IPS-15b (cell line): ENCODE data around the gene AARS1.
"Not testable (repeated sequence)": the region's sequence is repeated elsewhere in the genome, so short reads cannot be mapped to it uniquely, and the experiment has no call there.

Experiments
- H3K27me3 ChIP-seq: one replicate; pipeline ENCODE4 v1.6.1; 2013; ENCODE audit warnings: low read length; ENCODE audit not compliant: control insufficient read depth, insufficient read depth
- H3K36me3 ChIP-seq: one replicate; pipeline ENCODE4 v1.6.1; 2013; ENCODE audit warnings: low read length; ENCODE audit not compliant: control insufficient read depth, insufficient read depth
- H3K4me1 ChIP-seq: one replicate; pipeline ENCODE4 v1.6.1; 2013; ENCODE audit warnings: mild to moderate bottlenecking, low read length; ENCODE audit not compliant: control insufficient read depth, insufficient read depth
- H3K4me3 ChIP-seq: one replicate; pipeline ENCODE4 v1.5.1; 2013; ENCODE audit warnings: low read depth, low read length
- H3K9ac ChIP-seq: one replicate; pipeline ENCODE4 v1.6.1; 2013; ENCODE audit warnings: low read depth, mild to moderate bottlenecking, low read length
- H3K9me3 ChIP-seq: one replicate; pipeline ENCODE4 v1.6.1; 2013; ENCODE audit warnings: mild to moderate bottlenecking, low read length; ENCODE audit not compliant: control insufficient read depth, insufficient read depth

AARS1 gene

DNA sequence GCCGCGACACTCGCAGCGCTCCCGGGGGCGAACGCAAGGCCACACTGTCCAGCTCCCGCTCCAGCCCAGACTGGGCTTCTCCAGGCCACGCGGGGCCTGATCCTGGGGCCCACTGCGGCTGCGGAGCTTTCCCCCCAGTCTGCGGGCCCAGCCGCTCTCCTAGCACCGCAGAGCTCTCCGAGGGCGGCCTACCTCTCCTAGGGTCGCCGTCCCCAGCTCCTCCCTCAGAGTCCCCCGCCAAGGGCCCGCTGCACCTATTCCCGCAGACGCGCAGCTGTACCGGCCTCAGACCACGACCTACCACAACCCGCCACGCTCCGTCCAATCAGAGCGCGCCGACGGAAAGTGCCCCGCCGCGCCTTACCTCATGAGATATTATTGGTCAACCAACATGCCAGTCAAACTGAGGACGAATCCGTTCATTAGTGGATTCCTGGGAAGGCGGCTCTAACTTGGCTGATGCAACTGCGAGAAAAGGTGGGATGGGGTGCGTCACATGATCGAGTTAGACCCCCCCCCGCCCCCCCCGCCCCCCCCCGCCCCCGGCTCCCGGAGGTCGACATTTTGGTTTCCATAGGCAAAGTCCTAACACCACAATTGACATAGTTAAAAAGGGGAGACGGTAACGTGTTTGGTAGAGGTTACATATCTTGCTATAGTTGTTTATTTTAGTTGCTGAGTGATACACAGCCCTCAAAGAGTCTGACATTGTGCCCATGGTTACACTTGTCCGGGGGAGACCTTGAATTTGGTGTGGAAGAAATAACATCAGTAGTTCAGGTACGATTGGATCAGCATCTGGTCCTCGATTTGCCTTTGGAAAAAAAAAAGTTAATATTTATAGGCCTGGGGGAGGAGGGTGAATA is at the start of gene AARS1:
Gene AARS1 (minus strand): TSS at position 278 of the 866 bp plus-strand sequence. CDS start 6,743 bp downstream, outside the sequence.
- Histone ChIP-seq H3K9me3 (no peaks in the 10 kb centered on the region), H3K27me3 (no peaks in the 10 kb centered on the region), H3K4me3 (peak within 1 kb of the TSS; percentile 80), H3K9ac (peak within 1 kb of the TSS; percentile 97), H3K36me3 (peaks cover 11% of the 10 kb centered on the region), H3K4me1 (no peaks in the 10 kb centered on the region)

DNA sequence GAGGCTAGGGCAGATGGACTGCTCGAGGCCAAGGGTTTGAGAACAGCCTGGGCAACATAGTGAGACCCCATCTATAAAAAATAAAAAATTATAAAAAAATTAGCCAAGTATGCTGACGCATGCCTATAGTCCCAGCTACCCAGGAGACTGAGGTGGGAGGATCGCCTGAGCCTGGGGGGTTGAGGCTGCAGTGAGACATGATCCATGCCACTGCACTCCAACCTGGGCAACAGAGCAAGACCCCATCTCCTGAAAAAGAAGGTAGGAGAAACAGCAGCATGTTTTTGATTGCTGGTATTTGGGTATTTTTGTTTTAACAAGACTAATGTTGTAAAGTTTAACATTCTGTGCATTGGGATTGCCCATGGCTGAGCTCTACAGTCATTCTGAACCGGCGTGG is 48.5 kb upstream of the AARS1 start:
- H3K27me3 ChIP-seq = no peaks in the 10 kb centered on the region
- no peak overlapping the region for H3K9ac ChIP-seq
- no peak overlapping the region for H3K4me3 ChIP-seq
- H3K4me1 ChIP-seq = peaks cover 3% of the 10 kb centered on the region
- no peaks in the 10 kb centered on the region for H3K9me3 ChIP-seq
- peaks cover 14% of the 10 kb centered on the region for H3K36me3 ChIP-seq

DNA sequence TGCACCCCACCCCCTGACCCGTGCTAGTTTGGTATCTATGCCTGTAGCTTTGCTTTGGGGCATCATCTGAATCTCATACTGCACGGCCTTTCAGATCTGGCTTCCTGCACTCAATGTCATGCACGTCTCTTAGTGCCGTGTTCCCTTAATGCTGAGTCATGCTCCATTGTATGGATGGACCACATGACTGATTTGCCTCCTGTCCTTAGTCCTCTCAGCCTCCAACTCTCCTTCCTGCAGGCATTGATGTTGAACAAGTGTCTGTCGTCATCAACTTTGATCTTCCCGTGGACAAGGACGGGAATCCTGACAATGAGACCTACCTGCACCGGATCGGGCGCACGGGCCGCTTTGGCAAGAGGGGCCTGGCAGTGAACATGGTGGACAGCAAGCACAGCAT is 43.4 kb upstream of the AARS1 start:
- H3K4me1 ChIP-seq, H3K27me3 ChIP-seq, H3K4me3 ChIP-seq, H3K9ac ChIP-seq, H3K9me3 ChIP-seq: not testable (repeated sequence)
- H3K36me3 ChIP-seq = peaks cover 16% of the 10 kb centered on the region

DNA sequence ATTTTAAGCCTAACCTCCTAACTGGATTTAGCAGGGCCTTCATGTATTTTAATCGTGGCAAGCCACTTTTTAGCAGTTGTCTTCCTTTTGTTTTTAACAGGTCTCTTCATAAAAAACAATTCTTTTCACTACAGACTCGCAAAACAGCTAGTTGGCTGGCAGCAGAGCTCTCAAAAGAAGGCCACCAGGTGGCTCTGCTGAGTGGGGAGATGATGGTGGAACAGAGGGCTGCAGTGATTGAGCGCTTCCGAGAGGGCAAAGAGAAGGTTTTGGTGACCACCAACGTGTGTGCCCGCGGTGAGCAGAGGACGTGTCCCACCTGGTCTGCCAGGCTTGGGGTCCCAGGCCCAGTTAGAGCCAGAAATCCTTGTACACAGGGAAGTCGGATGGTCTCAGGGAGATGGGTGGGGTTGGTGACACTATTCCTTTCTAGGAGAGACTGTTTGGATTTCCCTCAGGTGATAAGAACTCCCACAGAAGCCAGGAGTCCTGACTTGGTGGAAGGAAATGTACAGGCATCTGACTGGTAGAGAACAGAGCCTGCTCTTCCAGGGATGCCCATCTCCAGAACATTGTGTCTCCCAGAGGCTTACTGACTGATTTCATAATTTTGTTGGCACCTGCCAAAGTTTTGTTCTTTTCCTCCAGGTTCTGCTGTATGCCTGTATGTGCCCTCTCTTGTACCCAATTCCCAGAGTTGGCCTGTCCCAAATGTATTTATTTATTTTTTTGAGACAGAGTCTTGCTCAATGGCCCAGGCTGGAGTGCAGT is 42.5 kb upstream of the AARS1 start:
- no peak overlapping the region for H3K9ac ChIP-seq
- no peaks in the 10 kb centered on the region for H3K27me3 ChIP-seq
- no peaks in the 10 kb centered on the region for H3K4me1 ChIP-seq
- H3K9me3 ChIP-seq = no peaks in the 10 kb centered on the region
- no peak overlapping the region for H3K4me3 ChIP-seq
- H3K36me3 ChIP-seq = peaks cover 16% of the 10 kb centered on the region

DNA sequence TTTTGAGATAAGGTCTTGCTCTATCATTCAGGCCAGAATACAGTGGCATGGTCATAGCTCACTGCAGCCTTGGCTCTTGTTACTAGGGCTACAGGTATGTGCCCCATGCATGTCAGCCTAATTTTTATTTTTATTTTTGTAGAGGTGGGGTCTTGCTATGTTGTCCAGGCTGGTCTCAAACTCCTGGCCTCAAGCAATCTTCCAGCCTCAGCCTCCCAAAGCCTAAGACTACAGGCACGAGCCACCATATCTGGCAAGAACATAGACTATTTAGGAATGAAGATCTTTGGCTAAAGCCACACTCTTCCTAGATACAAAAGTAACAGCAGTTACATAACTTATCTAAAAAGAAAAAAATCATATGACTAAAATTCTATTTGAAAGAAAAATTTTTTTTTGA is 41.8 kb upstream of the AARS1 start:
- H3K4me1 ChIP-seq = no peaks in the 10 kb centered on the region
- H3K36me3 ChIP-seq = peaks cover 16% of the 10 kb centered on the region
- no peak overlapping the region for H3K9ac ChIP-seq
- no peak overlapping the region for H3K4me3 ChIP-seq
- H3K27me3 ChIP-seq = no peaks in the 10 kb centered on the region
- H3K9me3 ChIP-seq = no peaks in the 10 kb centered on the region

DNA sequence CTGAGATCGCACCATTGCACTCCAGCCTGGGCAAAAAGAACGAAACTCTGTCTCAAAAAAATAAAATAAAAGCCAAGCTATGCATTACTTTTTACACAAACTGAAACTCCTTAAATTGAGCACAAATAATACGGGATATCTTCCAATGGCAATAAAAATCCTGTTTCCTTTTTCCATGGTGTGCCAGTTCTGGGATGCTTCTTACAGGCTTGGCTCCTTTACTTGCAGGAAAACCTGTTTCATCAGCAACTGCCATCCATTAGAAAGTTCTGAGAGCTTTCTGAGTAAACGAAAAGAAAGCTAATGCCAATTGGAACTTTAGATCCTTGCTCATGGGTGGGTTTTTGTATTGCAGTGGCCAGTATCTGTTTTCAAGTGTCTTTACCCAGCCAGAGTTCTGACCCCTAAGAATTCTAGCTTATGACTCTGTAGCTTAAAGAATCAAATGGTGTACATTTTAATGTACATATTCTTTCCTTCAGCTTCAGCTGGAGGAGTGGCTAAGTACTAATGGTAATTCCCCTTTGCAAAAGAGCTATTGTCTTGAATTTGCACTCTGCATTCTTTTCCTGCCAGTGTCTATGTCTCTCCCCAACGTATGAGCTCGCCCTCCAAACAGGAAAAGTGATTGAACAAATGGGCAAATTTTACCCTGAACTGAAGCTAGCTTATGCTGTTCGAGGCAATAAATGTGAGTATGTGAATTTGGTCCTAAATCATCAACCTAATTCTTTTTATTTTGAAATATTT is 35.9 kb upstream of the AARS1 start:
- H3K4me3 ChIP-seq = no peak overlapping the region
- H3K4me1 ChIP-seq = no peaks in the 10 kb centered on the region
- H3K36me3 ChIP-seq = peaks cover 5% of the 10 kb centered on the region
- H3K27me3 ChIP-seq = no peaks in the 10 kb centered on the region
- H3K9me3 ChIP-seq = no peaks in the 10 kb centered on the region
- H3K9ac ChIP-seq = no peak overlapping the region

DNA sequence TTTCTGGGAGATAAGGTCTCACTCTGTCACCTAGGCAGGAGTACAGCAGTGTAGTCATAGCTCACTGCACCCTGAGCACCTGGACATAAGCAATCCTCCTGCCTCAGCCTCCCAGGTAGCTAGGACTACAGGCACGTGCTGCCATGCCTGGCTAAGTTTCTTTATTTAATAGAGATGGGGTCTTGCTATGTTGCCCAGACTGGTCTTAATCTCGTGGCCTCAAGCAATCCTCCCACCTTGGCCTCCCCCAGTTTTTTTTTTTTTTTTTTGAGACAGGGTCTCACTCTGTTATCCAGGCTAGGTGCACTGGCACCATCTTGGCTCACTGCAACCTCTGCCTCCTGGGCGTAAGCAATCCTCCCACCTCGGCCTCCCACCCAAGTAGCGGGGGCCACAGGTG is 30.8 kb upstream of the AARS1 start:
- H3K36me3 ChIP-seq = peaks cover 15% of the 10 kb centered on the region
- H3K9ac ChIP-seq = no peak overlapping the region
- no peaks in the 10 kb centered on the region for H3K9me3 ChIP-seq
- no peak overlapping the region for H3K4me3 ChIP-seq
- H3K4me1 ChIP-seq = no peaks in the 10 kb centered on the region
- H3K27me3 ChIP-seq = no peaks in the 10 kb centered on the region

DNA sequence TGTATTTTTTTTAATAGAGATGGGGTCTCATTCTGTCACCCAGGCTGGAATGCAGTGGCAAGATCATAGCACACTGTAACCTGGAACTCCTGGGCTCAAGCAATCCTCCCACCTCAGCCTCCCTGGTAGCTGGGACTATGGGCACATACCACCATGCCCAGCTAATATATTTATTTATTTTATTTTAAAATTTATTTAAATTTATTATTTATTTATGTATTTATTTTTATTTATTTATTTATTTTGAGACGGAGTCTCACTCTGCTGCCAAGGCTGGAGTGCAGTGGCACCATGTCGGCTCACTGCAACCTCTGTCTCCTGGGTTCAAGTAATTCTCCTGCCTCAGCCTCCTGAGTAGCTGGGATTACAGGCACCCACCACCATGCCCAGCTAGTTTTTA is 18.4 kb upstream of the AARS1 start:
- not testable (repeated sequence) for H3K4me1 ChIP-seq, H3K9me3 ChIP-seq, H3K27me3 ChIP-seq, H3K4me3 ChIP-seq, H3K36me3 ChIP-seq, H3K9ac ChIP-seq

DNA sequence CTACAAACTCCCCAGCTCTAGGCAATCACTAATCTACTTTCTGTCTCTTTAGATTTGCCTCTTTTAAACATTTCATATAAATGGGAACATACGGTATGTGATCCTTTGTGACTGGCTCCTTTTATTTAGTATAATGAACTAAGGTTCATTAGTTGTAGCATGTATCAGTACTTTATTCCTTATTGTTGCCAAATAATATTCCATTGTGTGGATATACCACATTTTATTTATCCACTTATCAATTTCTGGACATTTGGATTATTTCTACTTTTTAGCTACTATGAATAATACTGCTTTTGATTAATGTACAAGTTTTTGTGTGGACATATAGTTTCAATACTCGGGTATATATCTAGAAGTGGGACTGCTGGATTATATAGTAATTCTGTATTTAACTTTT is 17.6 kb upstream of the AARS1 start:
- H3K9ac ChIP-seq = no peak overlapping the region
- no peaks in the 10 kb centered on the region for H3K9me3 ChIP-seq
- no peaks in the 10 kb centered on the region for H3K36me3 ChIP-seq
- no peaks in the 10 kb centered on the region for H3K27me3 ChIP-seq
- H3K4me3 ChIP-seq = no peak overlapping the region
- no peaks in the 10 kb centered on the region for H3K4me1 ChIP-seq

DNA sequence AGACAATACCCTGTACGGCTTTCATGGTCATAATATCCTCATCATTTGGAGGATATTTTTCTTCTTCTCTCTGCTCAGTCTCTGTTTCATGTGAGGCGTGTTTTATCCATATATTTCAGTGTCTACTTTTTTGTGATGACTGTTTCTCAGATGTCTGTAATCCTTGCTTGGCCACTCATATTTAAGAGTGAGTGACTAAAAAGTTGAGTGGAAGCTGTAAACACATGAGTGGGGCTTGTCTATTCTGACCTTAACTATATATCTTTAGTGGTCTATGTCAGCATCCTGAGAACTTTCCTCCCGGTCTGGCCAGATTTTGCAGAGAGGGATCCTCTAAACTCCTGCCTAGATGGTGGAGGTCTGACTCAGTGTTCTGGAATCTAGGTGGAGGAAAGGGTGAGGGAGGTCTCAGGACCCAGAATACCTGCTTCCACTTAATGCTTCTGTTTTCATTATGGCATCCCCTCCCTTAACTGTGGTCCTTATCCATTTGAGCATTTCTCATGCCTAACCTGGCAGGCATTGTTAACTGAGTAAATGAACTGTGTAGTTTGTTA is 15.7 kb upstream of the AARS1 start:
- Histone ChIP-seq H3K27me3 (no peaks in the 10 kb centered on the region), H3K4me1 (no peaks in the 10 kb centered on the region), H3K4me3 (no peak overlapping the region), H3K9me3 (no peaks in the 10 kb centered on the region), H3K36me3 (no peaks in the 10 kb centered on the region), H3K9ac (no peak overlapping the region)

DNA sequence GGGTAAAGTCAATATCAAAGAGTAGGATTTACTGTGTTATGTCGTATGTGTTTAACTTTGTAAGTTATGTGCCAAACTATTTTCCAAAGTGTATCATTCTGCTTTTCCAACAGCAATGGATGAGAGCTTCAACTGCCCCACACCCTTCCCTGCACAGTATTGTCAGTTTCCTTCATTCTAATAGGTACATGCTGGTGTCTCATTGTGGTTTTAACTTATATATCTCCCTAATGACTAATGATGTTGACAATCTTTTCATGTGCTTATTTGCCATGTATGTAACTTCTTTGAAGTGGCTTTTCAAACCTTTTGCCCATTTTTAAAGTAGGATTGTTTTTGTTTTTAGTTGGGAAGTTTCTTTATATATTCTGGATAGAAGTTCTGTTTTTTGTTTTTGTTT is 13.4 kb upstream of the AARS1 start:
- H3K9ac ChIP-seq = no peak overlapping the region
- H3K36me3 ChIP-seq = no peaks in the 10 kb centered on the region
- no peaks in the 10 kb centered on the region for H3K27me3 ChIP-seq
- H3K4me3 ChIP-seq = no peak overlapping the region
- no peaks in the 10 kb centered on the region for H3K9me3 ChIP-seq
- H3K4me1 ChIP-seq = peaks cover 3% of the 10 kb centered on the region
